ENCODE data around the gene HOMER2.
"Not testable (repeated sequence)": the region's sequence is repeated elsewhere in the genome, so short reads cannot be mapped to it uniquely, and the experiment has no call there.

The HOMER2 gene

DNA sequence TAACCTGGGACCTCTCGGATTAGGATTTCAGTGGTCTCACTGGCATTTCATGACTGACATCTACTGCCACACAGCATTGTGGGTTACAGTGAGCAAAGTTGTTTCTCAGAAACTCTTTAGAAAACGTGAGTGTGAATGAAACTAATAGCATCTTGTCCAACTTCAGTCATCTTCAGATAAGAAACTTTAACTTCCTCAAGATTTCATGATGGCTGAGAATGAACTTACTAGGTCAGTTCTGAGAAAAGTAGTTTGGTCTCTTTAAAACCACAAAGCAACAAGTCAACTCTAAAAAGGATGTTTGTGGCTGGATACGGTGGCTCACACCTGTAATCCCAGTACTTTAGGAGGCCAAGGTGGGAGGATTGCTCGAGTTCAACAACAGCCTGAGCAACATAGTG lies 14.2 kb upstream of the HOMER2 start:
- in situ Hi-C loops (cut with MboI; ENCODE audit: low sequenced_read_pairs): no loop called here

DNA sequence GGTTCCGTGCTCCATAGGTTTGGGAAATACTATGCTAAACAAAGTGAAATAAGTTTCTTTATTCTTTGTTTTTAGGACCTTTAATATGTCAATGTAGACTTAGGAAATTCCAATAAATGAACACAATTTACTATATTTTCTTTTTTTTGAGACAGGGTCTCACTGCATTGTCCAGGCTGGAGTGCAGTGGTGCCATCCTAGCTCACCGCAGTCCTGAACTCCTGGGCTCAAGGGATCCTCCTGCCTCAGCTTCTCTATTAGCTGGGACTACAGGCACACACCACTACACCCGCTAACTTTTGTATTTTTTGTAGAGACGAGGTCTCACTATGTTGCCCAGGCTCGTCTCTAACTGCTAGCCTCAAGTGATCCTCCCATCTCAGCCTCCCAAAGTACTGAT lies 12.4 kb upstream of the HOMER2 start:
- in situ Hi-C loops (cut with MboI; ENCODE audit: low sequenced_read_pairs): no loop called here

- in situ Hi-C loops (cut with MboI; ENCODE audit: low sequenced_read_pairs): no loop called here
Measured at GRCh38 chr15:82963471-82964341, 11.2 kb upstream of the HOMER2 start.

- in situ Hi-C loops (cut with MboI; ENCODE audit: low sequenced_read_pairs): no loop called here
Measured at GRCh38 chr15:82960766-82961165, 8.2 kb upstream of the HOMER2 start.

DNA sequence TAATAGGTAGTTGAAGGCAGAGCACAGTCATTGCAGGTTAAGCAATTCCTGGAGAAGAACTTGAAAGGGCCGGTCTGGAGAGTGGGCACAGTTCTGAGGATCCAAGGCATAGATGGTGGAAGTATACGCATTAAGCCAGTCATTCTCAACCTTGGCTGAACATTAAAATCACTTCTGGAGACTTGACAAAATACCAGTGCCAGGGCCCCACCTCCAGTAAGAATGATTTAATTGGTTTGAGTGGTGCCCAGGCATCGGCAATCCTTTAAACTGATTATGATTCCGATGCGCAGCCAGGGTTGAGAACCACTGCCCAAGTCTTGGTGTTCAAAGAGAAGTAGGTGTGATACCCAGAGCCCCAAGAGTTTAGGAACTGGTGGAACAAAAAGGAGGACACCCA lies 6.9 kb upstream of the HOMER2 start:
- in situ Hi-C loops (cut with MboI; ENCODE audit: low sequenced_read_pairs): no loop called here

GRCh38 chr15:82958638-82959037 lies 6.1 kb upstream of the HOMER2 start:
- in situ Hi-C loops (cut with MboI; ENCODE audit: low sequenced_read_pairs): no loop called here

DNA sequence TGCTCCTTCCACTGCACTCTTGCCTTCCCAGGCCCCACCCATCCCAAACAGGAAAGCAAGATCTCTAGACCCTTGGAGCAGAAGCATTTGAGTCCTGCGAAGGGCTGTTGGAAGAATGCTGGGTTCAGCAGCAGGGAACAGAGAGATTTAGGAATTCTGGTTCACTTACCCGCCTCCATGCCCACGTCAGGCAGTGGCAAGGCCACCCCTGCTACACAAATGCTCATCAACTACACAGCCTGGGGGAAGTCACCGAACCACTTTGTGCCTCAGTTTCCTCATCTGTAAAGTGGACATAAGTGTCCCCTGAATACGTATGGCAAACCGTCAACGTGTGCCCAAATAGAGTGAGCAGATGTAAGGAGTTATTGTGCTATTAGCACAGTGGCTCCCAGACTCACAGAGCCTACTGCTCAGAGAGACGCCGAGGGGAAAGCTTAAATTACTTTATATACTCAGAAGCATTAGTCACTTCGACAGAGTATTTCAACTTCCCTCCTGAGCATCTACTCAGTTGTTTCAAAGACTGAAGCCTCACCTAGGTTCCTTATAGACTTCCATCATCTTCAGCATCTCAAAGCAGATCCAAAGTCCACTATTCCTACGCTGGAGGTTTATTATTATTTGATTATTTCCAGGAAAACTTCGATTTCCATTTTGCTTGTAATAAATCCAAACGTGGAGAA lies 905 bp downstream of the HOMER2 start:
- in situ Hi-C loops (cut with MboI; ENCODE audit: low sequenced_read_pairs): no loop called here

- in situ Hi-C loops (cut with MboI; ENCODE audit: low sequenced_read_pairs): no loop called here
Measured at GRCh38 chr15:82950746-82951370, 1.7 kb downstream of the HOMER2 start.

DNA sequence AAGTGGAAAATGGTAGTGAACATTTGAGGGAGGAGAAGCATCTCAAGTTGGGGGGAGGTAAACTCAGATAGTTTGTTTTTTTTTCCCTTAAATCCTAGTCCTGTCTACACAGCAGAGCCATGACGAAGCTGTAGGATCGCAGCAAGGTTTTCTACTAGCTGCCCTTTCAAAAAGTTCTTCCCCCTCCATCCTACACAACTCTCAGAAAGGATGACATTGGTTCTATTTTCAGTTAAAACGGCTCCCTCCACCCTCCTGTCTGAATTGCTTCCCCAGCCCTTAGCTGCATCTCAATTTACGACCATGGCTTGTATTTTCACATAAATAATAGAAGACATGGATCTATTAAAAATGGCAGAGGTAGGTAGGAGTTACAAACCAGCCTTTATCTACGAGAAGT lies 2.2 kb downstream of the HOMER2 start:
- in situ Hi-C loops (cut with MboI; ENCODE audit: low sequenced_read_pairs): no loop called here

DNA sequence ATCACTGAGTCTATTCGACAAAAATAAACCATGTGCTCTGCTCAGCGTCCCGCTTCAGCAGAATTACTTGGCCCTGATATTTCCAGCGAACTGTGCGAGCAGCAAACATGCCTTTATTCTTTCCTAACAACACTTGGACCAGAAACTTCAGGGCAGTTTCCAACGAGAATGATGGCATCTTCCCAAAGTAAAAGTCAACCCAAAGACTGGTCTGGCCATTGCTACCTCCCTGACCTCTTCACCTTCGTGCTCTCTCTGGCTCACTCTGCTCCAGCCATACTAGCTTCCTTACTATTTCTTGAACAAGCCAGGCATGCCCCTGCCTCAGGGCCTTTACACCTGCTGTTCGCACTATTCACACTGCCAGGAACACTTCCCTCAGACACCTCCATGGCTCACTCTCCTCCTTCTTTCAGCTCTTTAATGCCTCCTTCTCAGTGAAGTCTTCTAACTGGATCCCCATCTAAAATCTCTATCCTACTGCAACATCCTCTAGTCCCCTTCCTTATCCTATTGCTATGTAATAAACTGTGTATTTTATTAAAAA lies 6.3 kb downstream of the HOMER2 start:
- in situ Hi-C loops (cut with MboI; ENCODE audit: low sequenced_read_pairs): no loop called here

GRCh38 chr15:82945326-82945725 lies 7.2 kb downstream of the HOMER2 start:
- in situ Hi-C loops (cut with MboI; ENCODE audit: low sequenced_read_pairs): no loop called here

DNA sequence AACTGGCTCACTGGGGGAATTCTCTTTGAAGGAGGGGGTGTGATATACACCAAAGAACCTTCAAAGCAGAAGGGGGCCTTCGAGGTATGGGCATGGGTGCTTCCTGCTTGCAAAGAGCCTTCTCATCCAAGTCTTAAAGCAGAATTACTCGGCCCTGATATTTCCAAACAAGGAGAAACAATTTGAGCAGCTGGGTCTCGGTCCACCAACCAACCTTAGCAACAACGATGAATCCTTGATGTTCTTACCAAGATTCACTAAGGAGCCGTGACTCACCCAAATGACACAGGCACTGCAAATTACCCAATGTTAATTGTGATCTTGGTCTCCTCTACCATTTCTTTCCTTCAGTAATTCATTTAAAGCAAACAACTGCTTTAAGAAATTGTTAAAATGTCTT lies 7.7 kb downstream of the HOMER2 start:
- in situ Hi-C loops (cut with MboI; ENCODE audit: low sequenced_read_pairs): no loop called here

GRCh38 chr15:82944056-82944455 lies 8.5 kb downstream of the HOMER2 start:
- in situ Hi-C loops (cut with MboI; ENCODE audit: low sequenced_read_pairs): no loop called here

GRCh38 chr15:82943176-82943575 lies 9.3 kb downstream of the HOMER2 start:
- in situ Hi-C loops (cut with MboI; ENCODE audit: low sequenced_read_pairs): no loop called here

DNA sequence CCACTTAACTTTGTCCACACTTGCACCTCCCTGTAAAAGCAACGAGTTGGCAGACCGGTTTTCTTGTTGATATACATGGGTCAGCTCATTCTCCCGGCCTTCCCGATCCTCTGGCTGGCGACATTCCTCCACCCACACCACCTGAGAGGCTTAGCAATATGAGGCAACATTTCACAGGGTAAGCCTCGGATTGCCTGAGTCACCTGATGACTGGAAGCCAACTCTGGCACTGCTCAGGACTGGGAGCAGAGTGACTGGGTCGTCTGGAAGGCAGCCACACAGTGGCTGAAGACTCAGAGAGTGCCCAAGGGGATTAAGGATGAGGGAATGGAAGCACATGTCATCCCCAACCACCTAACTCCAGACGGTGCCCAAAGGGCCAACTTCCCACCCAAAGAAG lies 9.8 kb downstream of the HOMER2 start:
- in situ Hi-C loops (cut with MboI; ENCODE audit: low sequenced_read_pairs): no loop called here

DNA sequence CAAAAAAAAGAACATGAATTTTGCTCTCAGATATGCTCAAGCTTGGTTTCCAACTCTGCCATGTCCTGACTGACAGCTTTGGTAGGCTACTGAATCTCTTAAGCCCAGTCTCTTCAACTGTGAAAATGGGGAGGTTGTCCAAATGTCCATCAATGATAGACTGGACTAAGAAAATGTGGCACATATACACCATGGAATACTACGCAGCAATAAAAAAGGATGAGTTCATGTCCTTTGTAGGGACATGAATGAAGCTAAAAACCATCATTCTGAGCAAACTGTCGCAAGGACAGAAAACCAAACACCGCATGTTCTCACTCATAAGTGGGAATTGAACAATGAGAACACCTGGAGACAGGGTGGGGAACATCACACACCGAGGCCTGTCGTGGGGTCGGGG lies 12.8 kb downstream of the HOMER2 start:
- in situ Hi-C loops (cut with MboI; ENCODE audit: low sequenced_read_pairs): not testable (repeated sequence)

GRCh38 chr15:82937712-82938058 lies 14.8 kb downstream of the HOMER2 start:
- in situ Hi-C loops (cut with MboI; ENCODE audit: low sequenced_read_pairs): no loop called here

DNA sequence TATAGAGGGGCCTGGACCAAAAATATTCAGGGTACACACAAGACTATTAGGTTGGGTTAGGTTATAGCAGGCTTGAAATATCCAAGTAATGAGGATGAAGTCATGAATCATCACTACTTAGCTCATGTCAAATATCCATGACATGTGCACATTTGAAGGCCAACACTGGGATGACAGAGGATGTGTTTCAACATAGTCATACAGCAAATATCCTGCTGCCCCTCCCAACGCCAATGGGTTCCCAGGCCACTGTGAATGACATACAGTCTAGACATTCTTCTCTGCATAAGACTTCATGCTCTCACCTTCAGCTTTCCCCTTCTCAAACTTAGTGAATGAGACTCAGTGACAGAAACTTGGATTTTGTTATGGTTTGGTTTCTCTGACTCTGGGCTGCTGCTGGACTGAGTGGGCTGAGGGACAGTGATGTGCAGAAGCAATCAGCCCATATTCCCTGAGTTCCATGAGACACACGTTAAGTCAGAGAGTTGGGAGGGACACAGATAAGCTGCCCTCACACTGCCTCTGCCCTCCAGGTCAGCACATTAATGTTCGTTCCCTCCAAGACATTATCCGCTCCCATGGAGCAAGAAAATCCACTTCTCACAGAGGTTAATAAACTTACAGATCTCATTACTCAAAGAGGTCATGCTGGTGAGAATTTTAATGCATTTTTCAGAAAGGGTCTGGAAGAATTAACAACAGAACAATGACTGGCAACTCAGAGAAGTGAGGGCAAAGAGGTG lies 15.4 kb downstream of the HOMER2 start:
- in situ Hi-C loops (cut with MboI; ENCODE audit: low sequenced_read_pairs): no loop called here

GRCh38 chr15:82935382-82935781 lies 17.1 kb downstream of the HOMER2 start:
- in situ Hi-C loops (cut with MboI; ENCODE audit: low sequenced_read_pairs): no loop called here

- in situ Hi-C loops (cut with MboI; ENCODE audit: low sequenced_read_pairs): no loop called here
Measured at GRCh38 chr15:82934100-82934880, 18.2 kb downstream of the HOMER2 start.
